AG10803 (cell line): ENCODE results near the gene SPSB4.

Experiments used
- DNase-seq: peaks from one replicate; pipeline ENCODE4 v3.0.0; 2010; ENCODE audit warnings: low read depth
- H3K4me3 ChIP-seq: 2 replicates; pipeline ENCODE4 v1.5.1; 2011; ENCODE audit warnings: mild to moderate bottlenecking, low read length, control low read depth
- TF ChIP-seq, protein P1 (sequence below): conservative IDR thresholded peaks from 2 replicates; pipeline ENCODE4 v1.5.1; 2011; ENCODE audit warnings: mild to moderate bottlenecking, low read length, control low read depth, inconsistent platforms

SPSB4 gene

GRCh38 chr3:141174674-141175073, 123.5 kb downstream of the SPSB4 start:
- no peak overlapping the region for H3K4me3 ChIP-seq
- TF ChIP-seq, protein P1, sequence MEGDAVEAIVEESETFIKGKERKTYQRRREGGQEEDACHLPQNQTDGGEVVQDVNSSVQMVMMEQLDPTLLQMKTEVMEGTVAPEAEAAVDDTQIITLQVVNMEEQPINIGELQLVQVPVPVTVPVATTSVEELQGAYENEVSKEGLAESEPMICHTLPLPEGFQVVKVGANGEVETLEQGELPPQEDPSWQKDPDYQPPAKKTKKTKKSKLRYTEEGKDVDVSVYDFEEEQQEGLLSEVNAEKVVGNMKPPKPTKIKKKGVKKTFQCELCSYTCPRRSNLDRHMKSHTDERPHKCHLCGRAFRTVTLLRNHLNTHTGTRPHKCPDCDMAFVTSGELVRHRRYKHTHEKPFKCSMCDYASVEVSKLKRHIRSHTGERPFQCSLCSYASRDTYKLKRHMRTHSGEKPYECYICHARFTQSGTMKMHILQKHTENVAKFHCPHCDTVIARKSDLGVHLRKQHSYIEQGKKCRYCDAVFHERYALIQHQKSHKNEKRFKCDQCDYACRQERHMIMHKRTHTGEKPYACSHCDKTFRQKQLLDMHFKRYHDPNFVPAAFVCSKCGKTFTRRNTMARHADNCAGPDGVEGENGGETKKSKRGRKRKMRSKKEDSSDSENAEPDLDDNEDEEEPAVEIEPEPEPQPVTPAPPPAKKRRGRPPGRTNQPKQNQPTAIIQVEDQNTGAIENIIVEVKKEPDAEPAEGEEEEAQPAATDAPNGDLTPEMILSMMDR = no peak
- DNase-seq = no peak

DNA sequence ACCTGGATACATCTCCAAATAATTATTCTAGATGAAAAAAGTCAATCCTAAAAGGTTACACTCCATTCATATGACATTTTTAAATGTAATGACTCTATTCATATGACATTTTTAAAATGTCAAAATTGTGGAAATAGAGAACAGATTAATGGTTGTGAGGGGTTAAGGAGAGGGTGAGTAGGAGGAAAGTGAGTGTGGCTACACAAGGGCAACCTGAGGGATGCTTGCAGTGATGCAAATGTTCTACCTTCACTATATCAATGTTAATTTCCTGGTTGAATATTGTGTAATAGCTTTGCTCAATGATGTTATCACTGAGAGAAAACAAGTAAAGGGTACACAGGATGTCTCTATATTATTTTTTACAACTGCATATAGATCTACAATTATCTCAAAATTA, 125.6 kb downstream of the SPSB4 start:
- no peak overlapping the region for H3K4me3 ChIP-seq
- TF ChIP-seq, protein P1 = no peak
- DNase-seq = no peak

GRCh38 chr3:141178026-141178425, 126.9 kb downstream of the SPSB4 start:
- no peak for DNase-seq
- H3K4me3 ChIP-seq = no peak overlapping the region
- TF ChIP-seq, protein P1 = no peak

- no peak for DNase-seq
- H3K4me3 ChIP-seq = no peak overlapping the region
- TF ChIP-seq, protein P1 = no peak
Measured at GRCh38 chr3:141178551-141178950, 127.4 kb downstream of the SPSB4 start.

DNA sequence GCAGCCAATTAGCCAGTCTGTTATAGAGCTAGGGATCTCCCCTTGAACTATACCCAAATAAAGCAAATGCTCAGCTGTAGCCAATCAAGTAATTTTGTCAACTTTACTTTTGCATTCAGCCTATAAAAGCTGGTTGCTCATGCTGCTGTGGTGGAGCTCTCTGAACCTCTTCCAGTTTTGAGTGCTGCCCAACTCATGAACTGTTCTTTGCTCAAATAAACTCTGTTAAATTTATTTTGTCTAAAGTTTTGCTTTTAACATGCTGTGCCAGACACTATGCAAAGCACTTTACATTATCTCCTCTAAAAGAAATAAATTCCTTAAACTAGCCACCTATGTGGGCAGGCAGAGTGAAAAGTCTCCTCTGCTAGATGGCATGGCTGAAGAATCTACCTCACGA, 128.8 kb downstream of the SPSB4 start:
- no peak for DNase-seq
- TF ChIP-seq, protein P1 = no peak
- no peak overlapping the region for H3K4me3 ChIP-seq

- no peak overlapping the region for H3K4me3 ChIP-seq
- TF ChIP-seq, protein P1 = no peak
- DNase-seq = no peak
Measured at GRCh38 chr3:141181196-141181595, 130.0 kb downstream of the SPSB4 start.

DNA sequence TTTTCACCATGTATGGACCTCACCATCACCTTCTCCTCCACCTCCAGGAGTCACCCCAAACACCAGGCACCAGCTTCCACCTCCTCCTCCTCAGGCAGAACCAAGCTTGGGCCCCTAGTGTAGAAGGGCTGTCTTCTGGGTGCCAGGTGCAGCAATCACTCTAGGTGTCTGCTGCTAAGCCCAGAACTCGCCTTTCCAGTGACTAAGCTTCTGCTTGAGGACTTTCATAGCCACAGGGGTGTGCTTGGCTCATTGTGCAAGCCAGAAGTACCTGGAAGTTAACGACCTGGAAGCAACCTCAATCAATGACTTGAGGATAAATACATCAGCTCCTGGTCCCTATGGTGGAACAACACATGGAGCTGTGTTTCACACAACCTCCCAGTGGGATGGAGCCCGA, 130.7 kb downstream of the SPSB4 start:
- no peak overlapping the region for H3K4me3 ChIP-seq
- TF ChIP-seq, protein P1 = no peak
- no peak for DNase-seq
